Stimulated activated CD8-positive, alpha-beta memory T cell treated with anti-CD3 and anti-CD28 coated beads, Interleukin-7, amount 100 ng/mL, for 4 hours (primary cell): ENCODE results near the gene AP1B1.

Experiments
- DNase-seq, 2 donors: peaks; one replicate each; pipeline ENCODE4 v3.0.0-alpha.2; 2020; ENCODE audit warnings: low read depth in 2 of 2

AP1B1 gene

DNA sequence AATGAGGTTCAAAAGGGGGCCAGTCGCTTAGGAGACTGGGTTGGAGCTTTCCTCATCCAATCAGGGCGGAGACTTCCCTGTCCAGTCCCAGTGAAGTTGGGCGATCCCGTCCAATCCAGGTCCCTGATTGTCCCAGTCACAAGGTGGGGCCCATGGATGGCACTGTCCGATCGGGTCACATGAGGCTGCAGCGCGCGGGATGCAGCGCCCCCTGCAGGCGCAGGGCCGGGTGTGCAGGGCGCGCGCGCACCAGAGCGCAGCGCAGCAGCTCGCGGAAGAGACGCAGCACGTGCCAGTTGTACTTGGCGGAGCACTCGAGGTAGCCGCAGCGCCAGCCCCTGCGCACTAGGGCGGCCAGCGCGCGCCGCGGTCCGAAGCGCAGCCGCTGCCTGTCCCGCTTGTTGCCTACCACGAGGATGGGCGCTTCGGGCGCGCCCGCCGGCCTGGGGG lies 75.2 kb downstream of the AP1B1 start:
- DNase-seq: no peak

DNA sequence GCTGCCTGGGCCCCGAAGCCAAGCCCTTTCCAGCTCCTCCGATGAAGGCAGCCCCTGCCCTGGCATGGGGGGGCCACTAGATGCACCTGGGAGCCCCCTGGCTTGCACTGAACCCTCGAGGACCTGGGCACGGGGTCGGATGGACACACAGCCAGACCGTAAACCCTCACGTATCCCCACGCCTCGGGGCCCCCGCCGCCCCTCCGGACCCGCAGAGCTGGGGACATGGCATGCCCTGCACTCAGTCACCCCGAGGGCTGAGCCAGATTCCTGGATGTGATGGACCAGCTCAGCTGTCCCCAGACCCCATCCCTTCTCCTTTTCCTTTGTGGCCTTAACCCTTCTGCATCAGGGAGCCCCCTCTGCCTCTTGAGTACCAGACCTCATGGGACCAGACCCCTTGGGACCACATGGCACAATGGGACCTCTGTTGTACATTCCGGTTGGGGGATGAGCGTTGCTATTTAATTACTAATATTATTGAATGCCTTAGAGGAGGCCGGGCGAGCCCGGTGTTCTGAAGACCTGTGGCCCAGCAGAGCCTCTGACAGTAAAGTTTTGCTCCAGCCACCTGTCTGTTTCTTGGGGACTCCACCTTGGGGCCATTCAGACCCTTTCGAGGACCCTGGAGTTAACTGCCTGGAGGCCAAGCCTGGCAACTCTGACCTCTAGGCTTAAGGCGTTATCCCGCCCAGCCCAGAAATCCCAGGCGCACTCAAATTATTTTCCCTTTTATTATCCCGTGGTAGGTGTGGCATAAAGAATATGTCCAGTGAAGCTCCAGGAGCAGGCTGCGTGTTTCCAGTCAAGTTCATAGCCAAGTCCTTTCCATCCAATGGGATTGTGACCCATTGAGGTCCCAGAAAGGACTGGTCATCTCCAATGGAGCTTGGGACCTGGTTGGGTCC lies 75.9 kb downstream of the AP1B1 start:
- no peak for DNase-seq

DNA sequence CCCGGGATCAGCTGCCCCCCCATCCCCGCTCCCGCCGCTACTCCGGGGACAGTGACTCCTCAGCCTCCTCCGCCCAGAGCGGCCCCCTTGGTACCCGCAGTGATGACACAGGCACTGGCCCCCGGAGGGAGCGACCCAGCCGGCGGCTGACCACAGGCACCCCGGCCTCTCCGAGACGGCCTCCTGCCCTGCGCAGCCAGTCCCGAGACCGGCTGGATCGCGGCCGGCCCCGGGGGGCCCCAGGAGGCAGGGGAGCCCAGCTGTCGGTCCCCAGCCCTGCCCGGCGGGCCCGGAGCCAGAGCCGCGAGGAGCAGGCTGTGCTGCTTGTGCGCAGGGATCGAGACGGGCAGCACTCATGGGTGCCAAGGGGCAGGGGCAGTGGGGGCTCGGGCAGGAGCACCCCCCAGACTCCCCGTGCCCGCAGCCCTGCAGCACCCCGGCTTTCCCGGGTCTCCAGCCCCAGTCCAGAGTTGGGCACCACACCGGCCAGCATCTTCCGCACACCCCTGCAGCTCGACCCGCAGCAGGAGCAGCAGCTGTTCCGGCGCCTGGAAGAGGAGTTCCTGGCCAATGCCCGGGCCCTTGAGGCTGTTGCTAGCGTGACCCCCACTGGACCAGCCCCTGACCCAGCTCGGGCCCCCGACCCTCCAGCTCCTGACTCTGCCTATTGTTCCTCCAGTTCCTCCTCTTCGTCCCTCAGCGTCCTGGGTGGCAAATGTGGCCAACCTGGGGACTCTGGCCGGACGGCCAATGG lies 76.7 kb downstream of the AP1B1 start:
- DNase-seq: no peak

DNA sequence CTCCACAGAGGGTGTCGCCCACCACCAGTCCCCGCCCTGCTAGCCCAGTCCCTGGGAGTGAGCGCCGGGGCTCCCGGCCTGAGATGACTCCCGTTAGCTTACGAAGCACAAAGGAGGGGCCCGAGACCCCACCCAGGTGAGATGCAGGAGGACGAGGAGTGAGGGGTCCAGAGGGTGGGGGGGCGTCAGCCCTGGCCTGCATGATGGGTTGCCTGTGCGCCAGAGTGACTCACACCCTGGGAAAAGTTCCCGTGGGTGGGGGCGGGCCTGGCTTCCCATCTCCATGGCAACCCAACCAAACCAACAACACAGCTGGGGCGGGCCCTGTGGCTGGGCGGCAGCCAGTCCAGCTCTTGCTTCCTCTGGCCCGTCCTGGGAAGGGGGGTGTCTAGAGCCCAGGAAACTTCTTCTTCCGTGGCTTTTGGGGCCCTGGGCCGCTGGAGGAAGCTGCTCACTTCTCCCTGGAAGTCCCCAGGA lies 77.5 kb downstream of the AP1B1 start:
- DNase-seq: peak; percentile 40 to 62

DNA sequence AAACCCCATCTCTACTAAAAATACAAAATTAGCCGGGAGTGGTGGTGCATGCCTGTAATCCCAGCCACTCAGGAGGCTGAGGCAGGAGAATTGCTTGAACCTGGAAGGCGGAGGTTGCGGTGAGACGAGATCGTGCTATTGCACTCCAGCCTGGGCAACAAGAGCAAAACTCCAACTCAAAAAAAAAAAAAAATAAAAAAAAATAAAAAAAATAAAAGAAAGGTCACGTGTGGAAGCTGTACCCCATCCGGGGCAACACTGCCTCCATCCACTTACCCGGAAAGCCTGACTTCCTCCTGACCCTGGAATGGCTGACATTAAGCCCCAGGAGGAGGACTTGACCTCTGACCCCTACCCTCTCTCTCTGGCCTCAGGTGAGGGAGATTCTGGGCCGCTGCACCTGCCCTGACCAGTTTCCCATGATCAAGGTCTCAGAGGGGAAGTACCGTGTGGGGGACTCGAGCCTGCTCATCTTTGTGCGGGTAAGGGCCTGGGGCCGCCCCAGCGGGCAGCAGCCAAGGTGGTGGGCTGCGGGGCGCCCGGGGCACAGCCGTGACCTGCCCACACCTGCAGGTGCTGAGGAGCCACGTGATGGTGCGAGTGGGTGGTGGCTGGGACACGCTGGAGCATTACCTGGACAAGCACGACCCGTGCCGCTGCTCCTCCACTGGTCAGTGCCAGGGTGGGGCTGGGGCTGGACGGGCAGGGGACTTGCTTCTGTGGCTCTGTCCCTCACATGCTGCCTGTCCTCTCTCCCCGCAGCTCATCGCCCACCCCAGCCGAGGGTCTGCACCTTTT lies 78.1 kb downstream of the AP1B1 start:
- DNase-seq: no peak

- DNase-seq: no peak
Observed at GRCh38 chr22:29309332-29310064, 78.9 kb downstream of the AP1B1 start.

DNA sequence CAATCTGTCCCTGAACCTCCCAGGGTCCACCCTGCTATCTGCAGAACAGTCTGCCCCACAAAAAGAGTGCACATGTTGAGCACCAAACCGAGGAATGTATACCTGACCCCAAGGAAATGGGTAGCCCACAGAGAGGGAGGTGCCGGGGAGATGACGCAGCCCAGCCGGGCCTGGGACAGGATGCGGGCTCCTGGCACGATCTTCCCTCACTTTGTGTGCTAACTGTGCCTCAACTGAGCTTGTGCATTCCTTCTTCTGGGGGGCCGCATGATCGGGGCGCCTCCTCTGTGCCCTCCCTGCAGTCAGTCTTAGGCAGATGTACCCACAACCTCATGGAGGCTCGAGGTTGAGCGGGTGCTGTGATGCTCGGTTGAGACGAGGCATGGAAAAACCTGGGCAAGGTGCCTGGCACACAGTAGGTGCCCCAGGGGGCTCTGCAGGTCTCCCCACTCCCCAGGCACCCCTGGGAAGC lies 79.5 kb downstream of the AP1B1 start:
- no peak for DNase-seq

GRCh38 chr22:29308148-29308790 lies 80.1 kb downstream of the AP1B1 start:
- DNase-seq: no peak

DNA sequence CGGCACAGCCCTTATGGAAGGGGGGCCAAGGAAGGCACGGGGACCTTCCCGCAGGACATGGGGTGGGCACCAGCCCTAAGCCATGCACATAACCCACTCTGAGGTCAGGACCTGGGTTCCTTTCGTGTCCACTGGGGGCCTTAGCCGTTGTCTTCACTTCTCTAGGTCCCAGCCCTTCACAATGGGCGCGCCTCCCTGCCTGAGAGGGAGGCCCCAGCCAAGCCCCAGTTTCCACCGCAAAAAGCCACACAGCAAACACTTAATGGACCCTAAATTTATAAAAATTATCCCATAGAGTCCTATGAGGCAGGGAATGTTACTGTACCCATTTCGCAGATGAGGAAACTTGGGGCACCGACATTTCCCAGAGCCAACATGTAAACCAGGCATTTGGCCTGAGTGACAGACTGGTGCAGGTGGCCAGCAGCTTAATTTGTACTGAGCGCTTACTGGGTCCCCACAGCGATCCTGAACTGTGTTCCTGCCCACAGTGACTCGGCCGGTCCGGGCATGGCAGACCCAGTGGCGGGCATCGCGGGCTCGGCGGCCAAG lies 80.7 kb downstream of the AP1B1 start:
- DNase-seq: no peak

DNA sequence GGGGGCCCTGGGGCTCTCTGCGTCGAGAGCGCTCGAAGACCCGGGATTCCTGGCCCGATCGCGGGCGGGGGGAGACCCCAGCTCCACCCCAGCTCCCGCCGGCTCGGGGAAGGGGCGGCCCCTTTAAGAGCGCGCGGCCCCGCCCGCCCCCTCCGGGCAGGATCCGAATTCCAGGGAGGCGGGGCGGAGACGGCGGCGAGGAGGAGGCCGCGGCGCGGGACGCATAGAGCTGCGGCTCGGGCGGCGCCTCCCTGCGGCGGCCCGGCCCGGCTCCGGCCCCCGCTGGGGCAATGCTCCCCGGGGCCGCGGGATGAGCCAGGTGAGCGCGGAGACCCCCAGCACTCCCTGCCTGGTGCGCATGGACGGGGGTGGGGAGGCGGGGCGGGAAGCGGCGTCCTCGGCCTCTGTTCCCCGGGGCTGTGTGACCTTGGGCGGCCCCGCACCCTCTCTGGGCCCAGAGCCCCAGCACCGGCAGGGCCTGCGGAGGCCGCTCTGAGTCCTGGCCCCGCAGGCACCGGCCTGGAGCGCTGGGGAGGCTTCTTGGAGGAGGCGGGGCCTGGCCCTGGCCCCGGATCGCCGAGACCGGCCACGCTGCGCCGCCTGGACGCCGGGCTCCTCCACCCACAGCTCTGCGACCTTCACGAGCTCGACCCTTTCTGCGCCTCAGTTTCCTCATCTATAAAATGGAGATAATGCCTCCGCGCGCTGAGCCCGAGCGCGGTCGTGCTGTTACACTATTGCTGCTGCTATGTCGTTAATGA lies 81.4 kb downstream of the AP1B1 start:
- peak in 1 of 2 donors; percentile 29 for DNase-seq

DNA sequence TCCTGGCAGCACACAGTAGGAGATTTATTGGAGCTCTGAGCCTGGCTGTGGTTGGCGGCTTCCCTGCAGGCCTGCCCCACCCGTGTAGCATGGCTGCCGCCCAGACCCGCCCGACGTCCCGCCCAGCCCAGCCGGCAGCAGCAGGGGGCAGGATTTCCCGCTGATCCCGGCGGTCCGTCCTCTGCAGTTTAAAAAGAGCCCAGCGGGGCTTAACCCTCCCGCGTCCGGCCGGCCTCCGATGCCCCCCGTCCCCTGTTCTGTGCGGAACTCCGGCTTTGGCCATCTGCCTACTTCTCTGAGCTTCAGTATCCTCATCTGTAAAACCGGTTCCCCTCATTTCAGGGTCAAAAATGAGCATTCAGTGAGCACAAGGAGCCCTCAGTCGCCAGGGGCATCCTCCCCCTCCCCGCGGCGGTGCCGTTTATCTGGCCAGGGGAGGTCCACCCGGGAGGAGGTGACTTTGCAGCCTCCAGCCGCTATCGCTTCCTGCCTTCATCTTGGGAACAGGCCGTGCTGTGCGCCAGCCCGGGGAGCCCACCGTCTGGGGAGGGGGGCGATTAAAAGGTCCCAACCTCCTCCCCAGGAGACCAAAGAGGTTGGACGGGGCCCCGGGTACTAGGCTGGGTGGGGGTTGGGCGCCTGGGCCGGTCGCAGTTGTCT lies 82.1 kb downstream of the AP1B1 start, which contains the start of gene GAS2L1:
GAS2L1 (plus strand) TSS at position 476 of the 660 bp plus-strand sequence. CDS start 1,456 bp downstream, outside the sequence.
- no peak for DNase-seq

GRCh38 chr22:29305836-29306174 lies 82.6 kb downstream of the AP1B1 start:
- no peak for DNase-seq

DNA sequence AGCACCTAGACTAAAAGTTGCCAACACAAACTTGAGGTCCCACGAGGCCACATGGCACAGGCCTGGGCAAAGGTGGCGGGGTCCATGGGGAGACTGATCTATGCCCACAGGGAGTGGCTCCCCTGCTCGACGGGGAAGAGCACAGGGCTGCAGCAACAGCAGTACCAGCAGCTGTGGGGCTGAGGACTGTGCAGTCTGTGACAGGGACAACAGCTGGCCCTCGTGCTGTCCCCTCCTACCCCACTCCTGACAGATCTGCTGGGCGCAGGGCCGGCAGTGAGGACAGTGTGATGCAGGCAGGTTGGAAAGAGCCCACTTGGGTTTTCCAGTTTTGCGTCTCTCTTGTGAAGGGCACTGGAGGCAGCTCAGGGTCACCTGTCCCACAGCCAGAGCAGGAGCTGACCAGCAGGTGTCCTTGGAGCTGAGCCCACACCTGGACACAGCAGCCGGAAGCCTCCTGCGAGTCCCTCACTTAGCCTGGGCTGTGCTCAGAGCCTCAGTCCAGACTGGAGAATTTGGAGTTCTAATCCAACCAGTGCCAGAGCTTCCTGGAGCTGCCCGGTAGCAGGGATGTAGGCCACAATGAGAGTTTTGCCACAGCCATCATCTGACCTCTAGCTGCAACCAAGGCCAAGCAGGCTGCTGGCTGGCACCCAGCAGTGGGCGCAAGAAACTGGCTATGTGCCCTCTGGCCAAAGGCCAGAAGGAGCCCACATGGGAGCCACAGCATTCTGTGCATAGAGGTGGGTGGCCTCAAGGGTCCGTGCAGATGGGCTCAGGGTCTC lies 85.5 kb downstream of the AP1B1 start:
- DNase-seq: no peak

- DNase-seq: no peak
Observed at GRCh38 chr22:29302402-29302680, 86.0 kb downstream of the AP1B1 start.

DNA sequence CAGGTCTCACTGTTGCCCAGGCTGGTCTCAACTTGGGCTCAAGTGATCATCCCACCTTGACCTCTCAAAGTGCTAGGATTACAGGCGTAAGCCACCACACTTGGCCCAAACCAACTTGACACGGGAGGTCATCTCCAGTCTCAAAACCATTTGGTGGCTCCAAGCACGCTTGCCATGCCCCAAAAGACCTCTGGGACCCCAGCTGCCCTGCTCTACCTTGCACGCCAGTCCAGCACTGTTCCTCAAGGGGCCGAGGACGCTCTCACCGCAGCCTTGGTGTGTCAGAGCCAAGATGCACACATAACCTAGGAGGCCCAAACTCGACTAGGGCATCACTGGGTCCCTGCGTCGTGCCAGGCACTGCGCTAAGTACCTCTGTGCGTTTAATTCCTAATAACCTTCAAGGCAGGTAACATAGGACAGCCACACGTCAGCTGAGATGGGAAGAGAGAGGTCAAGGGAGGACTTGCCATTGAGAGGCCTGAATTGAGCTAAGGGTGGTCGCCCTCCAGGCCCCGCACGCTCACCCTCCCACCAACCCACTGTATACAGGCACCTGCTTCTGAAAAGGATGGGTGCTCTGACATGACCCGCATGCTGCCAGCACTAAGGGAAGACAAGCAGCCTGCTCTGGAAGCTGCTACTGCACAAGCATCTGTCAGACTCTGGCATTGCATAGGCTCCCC lies 86.5 kb downstream of the AP1B1 start:
- DNase-seq: no peak

- no peak for DNase-seq
Observed at GRCh38 chr22:29300807-29301601, 87.4 kb downstream of the AP1B1 start.

GRCh38 chr22:29300467-29300806 lies 87.9 kb downstream of the AP1B1 start:
- no peak for DNase-seq
